ENCODE results near the gene SLCO4C1. TPM values are rescaled to one million over a fixed set of nuclear protein-coding genes. Genes with fewer than 3 reads are reported as not detected.
A peak's percentile ranks its signal among the peaks of the same experiment; 100 is the strongest.

SLCO4C1 gene
- total RNA-seq, 1 donor from 2014 or later, result 0.63 TPM

DNA sequence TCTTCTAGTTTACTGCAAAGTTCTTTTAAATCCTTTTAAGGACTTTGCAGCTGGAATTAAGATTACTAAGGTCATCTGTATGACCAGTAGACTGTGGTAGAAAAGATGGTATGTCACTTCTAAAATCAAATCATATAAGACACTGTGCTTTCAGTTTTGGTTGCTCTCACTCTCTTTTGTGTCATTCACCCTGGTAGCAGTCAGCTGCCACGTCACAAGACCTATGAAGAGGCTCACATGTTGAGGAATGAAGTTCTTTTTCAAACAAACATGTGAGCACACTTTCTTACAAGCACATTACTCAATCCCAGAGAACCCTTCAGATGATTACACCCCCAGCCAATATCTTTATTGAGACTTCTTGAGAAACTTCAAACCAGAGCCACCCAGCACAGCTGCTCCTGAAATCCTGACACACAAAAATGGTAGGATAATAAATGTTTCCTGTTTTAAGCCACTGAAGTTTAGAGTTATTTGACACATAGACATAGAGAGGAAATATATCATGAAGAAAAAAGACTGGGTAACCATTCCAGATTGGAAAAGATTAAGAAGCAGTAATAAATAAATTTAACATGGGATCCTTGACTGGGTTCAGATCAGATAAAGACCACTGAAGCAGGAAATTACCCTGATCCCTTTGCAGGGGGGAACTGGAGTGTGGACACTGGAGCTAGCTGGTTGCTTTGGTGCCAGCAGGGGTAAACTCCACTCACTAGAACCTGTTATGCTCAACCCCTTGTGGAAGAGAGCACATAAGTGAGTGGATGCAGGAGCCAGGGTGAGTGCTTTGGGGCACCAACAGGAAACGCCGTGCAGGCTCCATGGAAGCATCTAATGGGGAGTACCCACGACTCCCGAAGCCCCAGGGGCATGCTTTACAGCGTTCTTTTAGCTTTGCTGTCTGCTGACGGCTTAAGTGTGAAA, 64.1 kb downstream of the SLCO4C1 start:
- TF ChIP-seq, protein P1, sequence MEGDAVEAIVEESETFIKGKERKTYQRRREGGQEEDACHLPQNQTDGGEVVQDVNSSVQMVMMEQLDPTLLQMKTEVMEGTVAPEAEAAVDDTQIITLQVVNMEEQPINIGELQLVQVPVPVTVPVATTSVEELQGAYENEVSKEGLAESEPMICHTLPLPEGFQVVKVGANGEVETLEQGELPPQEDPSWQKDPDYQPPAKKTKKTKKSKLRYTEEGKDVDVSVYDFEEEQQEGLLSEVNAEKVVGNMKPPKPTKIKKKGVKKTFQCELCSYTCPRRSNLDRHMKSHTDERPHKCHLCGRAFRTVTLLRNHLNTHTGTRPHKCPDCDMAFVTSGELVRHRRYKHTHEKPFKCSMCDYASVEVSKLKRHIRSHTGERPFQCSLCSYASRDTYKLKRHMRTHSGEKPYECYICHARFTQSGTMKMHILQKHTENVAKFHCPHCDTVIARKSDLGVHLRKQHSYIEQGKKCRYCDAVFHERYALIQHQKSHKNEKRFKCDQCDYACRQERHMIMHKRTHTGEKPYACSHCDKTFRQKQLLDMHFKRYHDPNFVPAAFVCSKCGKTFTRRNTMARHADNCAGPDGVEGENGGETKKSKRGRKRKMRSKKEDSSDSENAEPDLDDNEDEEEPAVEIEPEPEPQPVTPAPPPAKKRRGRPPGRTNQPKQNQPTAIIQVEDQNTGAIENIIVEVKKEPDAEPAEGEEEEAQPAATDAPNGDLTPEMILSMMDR (conservative IDR thresholded peaks at IDR 0.05; ENCODE audit: low read depth, low read length), result no peak
- no peak overlapping the region for H3K4me3 ChIP-seq (ENCODE audit: low read depth, low read length)
- DNase-seq (ENCODE audit: low read depth), result no peak

DNA sequence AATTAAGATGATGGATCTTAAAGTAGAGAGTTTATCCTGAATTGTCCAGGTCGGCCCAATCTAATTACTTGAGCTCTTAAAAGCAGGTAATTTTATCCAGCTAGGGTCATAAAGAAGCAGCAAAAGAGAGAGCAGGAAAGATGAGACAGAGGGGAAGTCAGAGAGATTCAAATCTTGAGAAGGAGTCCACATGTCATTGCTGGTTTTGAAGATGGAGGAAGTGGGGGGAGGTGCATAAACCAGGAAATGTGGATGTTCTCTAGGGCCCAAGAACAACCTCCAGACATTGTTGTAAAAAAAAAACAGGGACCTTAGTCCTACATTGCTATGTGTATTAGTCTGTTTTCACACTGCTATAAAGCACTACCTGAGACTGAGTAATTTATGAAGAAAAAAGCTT, 66.4 kb downstream of the SLCO4C1 start:
- DNase-seq (ENCODE audit: low read depth), result no peak
- TF ChIP-seq, protein P1 (conservative IDR thresholded peaks at IDR 0.05; ENCODE audit: low read depth, low read length), result no peak
- H3K4me3 ChIP-seq (ENCODE audit: low read depth, low read length), result no peak overlapping the region

DNA sequence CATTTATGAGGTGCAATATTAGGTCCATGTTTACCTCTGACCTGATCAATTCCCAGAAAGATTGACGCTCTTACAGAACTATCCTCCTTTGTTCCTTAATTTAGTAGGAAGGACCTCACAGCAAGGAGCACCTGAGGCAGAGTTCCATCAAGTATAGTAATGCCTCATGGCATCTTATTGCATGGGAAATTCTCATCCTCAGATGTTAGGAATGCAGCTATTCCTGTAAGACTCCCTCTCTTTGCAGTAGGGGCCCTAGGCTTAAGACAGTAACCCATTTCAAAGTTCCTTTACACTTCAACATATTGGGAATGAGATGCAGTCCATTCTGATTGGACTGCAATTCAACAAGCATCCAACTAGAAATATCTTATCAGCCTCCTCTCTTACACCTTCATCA, 69.8 kb downstream of the SLCO4C1 start:
- TF ChIP-seq, protein P1 (conservative IDR thresholded peaks at IDR 0.05; ENCODE audit: low read depth, low read length), result no peak
- no peak for DNase-seq (ENCODE audit: low read depth)
- H3K4me3 ChIP-seq (ENCODE audit: low read depth, low read length), result no peak overlapping the region

DNA sequence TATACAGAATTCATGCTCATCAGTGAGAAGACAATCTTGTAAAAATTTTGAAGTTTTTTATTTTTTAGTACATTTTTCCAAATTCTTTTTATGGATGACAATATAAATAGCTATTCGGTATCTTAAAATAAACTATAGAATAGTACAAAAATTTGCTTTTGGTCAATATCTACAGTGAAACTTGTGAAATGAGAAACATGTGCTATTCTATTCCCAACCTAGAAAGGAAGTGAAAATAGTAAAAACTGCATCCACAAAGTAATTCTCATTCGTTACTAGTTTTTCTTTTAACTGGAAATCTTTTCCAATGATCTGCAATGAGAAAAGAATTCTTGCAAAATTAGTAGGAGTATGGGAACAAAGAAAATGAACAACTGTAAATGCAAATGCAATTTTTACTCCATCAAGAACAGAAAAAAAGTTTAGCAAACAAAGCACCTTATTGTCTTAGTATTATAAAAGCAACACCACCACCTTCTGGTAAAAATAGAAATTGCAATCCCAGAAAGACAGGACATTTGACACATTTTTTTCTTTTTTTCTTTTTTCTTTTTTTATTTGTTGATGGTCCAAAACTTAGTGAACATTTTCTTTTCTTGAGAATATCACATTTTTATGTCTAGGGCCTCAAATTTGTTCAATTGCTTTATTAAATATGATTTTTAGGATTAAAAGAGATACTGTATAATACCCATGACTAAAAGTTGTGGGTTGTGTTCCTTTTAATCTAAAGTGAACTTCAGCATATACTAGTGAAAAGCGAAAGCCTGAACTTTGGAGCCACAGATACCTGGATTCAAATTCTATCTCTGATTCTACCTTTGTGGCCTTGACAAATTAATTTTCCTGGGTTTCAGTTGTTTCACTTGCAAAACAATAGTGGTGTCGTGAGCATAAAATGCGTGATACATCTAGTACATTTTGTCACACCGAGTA, 72.3 kb downstream of the SLCO4C1 start:
- H3K4me3 ChIP-seq (ENCODE audit: low read depth, low read length), result no peak overlapping the region
- peak; percentile 15 for DNase-seq (ENCODE audit: low read depth)
- TF ChIP-seq, protein P1 (conservative IDR thresholded peaks at IDR 0.05; ENCODE audit: low read depth, low read length), result peak; percentile 54

DNA sequence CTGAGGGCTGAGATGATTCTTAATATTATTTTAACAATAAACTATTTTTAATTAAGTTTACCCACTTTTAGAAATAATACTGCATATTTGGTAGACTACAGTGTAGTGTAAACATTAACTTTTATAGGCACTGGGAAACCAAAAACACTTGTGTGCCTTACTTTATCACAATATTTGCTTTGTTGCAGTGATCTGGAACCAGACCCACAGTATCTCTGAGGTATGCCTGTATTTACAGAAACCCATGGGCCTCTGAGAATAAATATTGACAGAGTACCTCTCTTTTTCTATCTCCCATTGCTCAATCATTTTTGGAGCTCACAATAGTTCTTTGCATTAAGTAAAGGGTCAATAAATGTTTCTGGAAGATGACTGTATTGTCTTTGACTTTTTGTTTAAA, 73.3 kb downstream of the SLCO4C1 start:
- no peak overlapping the region for H3K4me3 ChIP-seq (ENCODE audit: low read depth, low read length)
- TF ChIP-seq, protein P1 (conservative IDR thresholded peaks at IDR 0.05; ENCODE audit: low read depth, low read length), result no peak
- no peak for DNase-seq (ENCODE audit: low read depth)

DNA sequence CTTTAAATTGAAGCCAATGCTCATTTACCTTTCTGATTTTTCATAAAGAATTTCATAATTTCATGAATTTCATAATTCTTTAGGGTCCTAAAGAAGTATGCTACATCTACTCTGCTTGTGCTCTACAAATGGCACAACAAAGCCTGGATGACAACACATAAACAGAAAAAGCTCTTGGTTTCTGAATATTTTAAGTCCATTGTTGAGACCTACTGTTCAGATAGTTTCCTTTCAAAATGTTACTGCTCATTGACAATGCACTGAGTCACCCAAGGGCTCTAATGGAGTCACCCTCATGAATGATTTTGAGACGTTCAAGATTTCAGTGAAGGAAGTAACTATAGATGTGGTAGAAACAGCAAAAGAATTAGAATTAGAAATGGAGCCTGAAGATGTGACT, 74.1 kb downstream of the SLCO4C1 start:
- no peak overlapping the region for H3K4me3 ChIP-seq (ENCODE audit: low read depth, low read length)
- TF ChIP-seq, protein P1 (conservative IDR thresholded peaks at IDR 0.05; ENCODE audit: low read depth, low read length), result no peak
- no peak for DNase-seq (ENCODE audit: low read depth)

Data from epithelial cell of proximal tubule (primary cell).